GM19438 (cell line): ENCODE measurements around the gene SHMT2.
"Not testable (repeated sequence)": the region's sequence is repeated elsewhere in the genome, so short reads cannot be mapped to it uniquely, and the experiment has no call there.

Experiments
- ATAC-seq: cut with Tn5 transposase; IDR thresholded peaks from one replicate; pipeline ENCODE4 v1.9.1; 2021; ENCODE audit warnings: low read depth; ENCODE audit not compliant: unreplicated experiment

Gene SHMT2

GRCh38 chr12:57258977-57259970 is 29.8 kb downstream of the SHMT2 start:
- ATAC-seq: no peak

GRCh38 chr12:57260366-57260765 is 30.9 kb downstream of the SHMT2 start:
- no peak for ATAC-seq

- ATAC-seq: no peak
These were observed 31.9 kb downstream of the SHMT2 start for GRCh38 chr12:57261428-57261865.

GRCh38 chr12:57262126-57262822 is 32.8 kb downstream of the SHMT2 start:
- no peak for ATAC-seq

- ATAC-seq: no peak
These were observed 33.6 kb downstream of the SHMT2 start for GRCh38 chr12:57263096-57263495.

- no peak for ATAC-seq
These were observed 37.2 kb downstream of the SHMT2 start for GRCh38 chr12:57266681-57267080.

- ATAC-seq: no peak
These were observed 38.8 kb downstream of the SHMT2 start for GRCh38 chr12:57268264-57268663.

- ATAC-seq: no peak
These were observed 41.5 kb downstream of the SHMT2 start for GRCh38 chr12:57270966-57271470.

GRCh38 chr12:57272337-57273151 is 43.0 kb downstream of the SHMT2 start:
- ATAC-seq: no peak

- ATAC-seq: no peak
These were observed 44.0 kb downstream of the SHMT2 start for GRCh38 chr12:57273516-57273915.

GRCh38 chr12:57276233-57276632 is 46.7 kb downstream of the SHMT2 start:
- ATAC-seq: not testable (repeated sequence)

- no peak for ATAC-seq
These were observed 47.5 kb downstream of the SHMT2 start for GRCh38 chr12:57276935-57277563.

- ATAC-seq: no peak
These were observed 49.2 kb downstream of the SHMT2 start for GRCh38 chr12:57278465-57279381.

GRCh38 chr12:57280211-57281062 is 50.9 kb downstream of the SHMT2 start:
- ATAC-seq: peak; percentile 88

- not testable (repeated sequence) for ATAC-seq
These were observed 52.6 kb downstream of the SHMT2 start for GRCh38 chr12:57282073-57282472.
